T-helper 17 cell (primary cell): ENCODE results near the gene CCNI. TPM values are rescaled to one million over a fixed set of nuclear protein-coding genes. Genes with fewer than 3 reads are reported as not detected.

Source experiments
- ATAC-seq: fragments of 150-1000 bp; cut with Tn5 transposase; 2 replicates; pipeline ENCODE4 v1.10.0; 2021; ENCODE audit warnings: mild to moderate bottlenecking, moderate library complexity
- DNase-seq, 3 donors: peaks; one replicate each; pipeline versions ENCODE4 v3.0.0 to v3.0.0-alpha.2; 2020 to 2021
- H3K9me3 ChIP-seq: one replicate; pipeline ENCODE4 v1.7.0; 2013; ENCODE audit warnings: low read length, mild to moderate bottlenecking; ENCODE audit not compliant: control insufficient read depth, poor library complexity, severe bottlenecking
- H3K27ac Mint-ChIP-seq: one replicate; pipeline ENCODE4 v1.8.0; 2022; ENCODE audit warnings: mild to moderate bottlenecking, moderate library complexity, mixed read lengths
- H3K27me3 Mint-ChIP-seq: one replicate; pipeline ENCODE4 v1.8.0; 2022; ENCODE audit warnings: mixed read lengths
- H3K36me3 Mint-ChIP-seq: one replicate; pipeline ENCODE4 v1.8.0; 2022; ENCODE audit warnings: low read depth, mixed read lengths
- H3K4me1 Mint-ChIP-seq: one replicate; pipeline ENCODE4 v1.8.0; 2022; ENCODE audit warnings: mild to moderate bottlenecking, mixed read lengths
- H3K4me3 Mint-ChIP-seq: one replicate; pipeline ENCODE4 v1.8.0; 2022; ENCODE audit warnings: mild to moderate bottlenecking, moderate library complexity, mixed read lengths
- total RNA-seq, 4 donors: library from RNA in 2 of 4; stranded (reverse) in 2 of 4; gene quantifications; one replicate each; pipeline ENCODE4 v1.2.3 and lab custom pipeline; 2022 to 2026

The CCNI gene, protein sequence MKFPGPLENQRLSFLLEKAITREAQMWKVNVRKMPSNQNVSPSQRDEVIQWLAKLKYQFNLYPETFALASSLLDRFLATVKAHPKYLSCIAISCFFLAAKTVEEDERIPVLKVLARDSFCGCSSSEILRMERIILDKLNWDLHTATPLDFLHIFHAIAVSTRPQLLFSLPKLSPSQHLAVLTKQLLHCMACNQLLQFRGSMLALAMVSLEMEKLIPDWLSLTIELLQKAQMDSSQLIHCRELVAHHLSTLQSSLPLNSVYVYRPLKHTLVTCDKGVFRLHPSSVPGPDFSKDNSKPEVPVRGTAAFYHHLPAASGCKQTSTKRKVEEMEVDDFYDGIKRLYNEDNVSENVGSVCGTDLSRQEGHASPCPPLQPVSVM
- total RNA-seq (100 to 1,000 TPM; 292 to 317 TPM), total RNA-seq (lab: John Stamatoyannopoulos, UW) (178 to 285 reads per million in 2 donors)

DNA sequence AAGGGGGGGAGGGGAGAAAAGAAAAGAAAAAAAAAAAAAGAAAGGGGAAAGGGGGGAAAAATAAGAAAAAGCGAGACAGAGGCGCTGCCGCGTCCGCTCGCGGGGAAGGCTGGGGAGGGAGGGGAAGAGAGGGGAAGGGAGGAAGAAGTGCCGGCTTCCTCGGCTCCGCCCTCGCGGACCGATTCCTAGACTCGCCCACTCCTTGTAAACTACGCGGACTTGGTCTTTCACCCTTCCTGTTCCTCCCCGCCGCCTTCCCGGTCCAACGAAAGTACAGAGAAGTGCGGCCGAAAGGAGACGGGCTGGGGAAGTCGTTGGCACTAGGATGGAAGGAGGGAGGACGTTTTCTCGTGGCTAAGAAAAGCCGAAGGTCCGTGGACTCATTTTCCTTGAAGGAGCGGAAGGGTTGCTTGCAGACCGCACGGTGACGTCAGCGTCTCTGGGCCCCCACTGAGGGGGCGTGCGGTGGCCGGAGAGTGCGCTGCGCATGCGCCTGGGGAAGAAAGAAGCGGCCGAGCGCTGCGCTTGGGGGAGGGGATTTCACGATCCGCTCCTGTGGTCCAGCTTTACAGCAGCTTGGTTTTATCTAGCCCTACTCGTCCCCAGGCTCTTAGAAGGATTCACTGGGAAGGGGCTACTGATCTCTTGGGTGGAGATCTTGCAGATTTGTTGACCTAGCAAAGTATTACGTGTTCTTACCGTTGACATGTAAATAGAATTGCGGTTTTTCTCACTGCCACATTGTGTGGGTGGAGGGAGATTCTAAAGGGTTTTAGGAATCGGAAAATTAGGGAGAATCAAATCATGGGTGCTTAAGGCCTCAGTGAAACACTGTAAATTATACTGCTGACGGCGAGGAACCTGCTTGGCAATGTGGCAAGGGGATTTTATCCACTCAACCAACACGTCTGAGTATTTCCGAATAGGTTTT, at the start of gene CCNI:
Gene CCNI (minus strand): TSS at position 121 of the 931 bp plus-strand sequence. CDS start 9,627 bp downstream, outside the sequence.
- Mint-ChIP-seq H3K27ac (no peak within 1 kb of the TSS), H3K4me1 (peaks cover 37% of the 10 kb centered on the region), H3K4me3 (no peak within 1 kb of the TSS), H3K27me3 (no peaks in the 10 kb centered on the region), H3K36me3 (peaks cover 9% of the 10 kb centered on the region)
- DNase-seq = peak; percentile 84 to 86 (median 84)
- H3K9me3 ChIP-seq = no peaks in the 10 kb centered on the region
- ATAC-seq = peak; percentile 76

DNA sequence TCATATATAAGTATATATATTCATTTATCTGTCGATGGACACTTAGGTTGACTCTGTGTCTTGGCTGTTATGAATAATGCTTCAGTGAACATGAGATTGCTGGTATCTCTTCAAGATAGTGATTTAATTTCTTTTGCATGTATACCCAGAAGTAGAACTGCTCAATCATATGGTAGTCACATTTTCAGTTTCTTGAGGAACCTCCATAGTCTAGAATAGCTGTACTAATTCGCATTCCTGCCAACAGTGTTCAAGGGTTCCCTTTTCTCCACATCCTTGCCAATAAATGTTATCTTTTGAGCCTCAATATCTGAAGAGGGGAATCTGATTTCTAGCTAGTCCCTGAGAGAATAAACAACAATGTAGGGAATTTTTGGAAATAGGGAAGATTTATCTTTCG, 48.8 kb upstream of the CCNI start:
- peaks cover 38% of the 10 kb centered on the region for H3K27me3 Mint-ChIP-seq
- DNase-seq (no peak), ATAC-seq (no peak)
- H3K4me3 Mint-ChIP-seq = no peak overlapping the region
- no peaks in the 10 kb centered on the region for H3K9me3 ChIP-seq
- H3K4me1 Mint-ChIP-seq = peaks cover 5% of the 10 kb centered on the region
- H3K27ac Mint-ChIP-seq = no peak overlapping the region
- peaks cover 3% of the 10 kb centered on the region for H3K36me3 Mint-ChIP-seq

DNA sequence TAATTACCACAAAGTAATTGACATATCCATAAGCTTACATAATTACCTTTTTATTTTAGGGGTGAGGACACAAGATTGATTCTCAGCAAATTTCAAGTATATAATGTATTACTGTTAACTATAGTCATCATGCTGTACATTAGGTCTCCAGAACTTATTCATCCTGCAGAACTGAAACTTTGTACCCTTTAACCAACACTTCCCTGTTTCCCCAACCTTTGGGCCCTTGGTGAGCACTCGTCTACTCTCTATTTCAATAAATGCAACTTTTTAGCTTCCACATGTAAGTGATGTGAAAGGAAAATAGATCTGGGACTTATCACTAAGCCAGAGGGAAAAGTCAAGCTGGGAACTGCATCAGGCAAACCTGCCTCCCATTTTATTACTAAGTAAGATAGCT, 47.6 kb upstream of the CCNI start:
- H3K27ac Mint-ChIP-seq = peak overlapping the region; percentile 19
- H3K27me3 Mint-ChIP-seq = peaks cover 38% of the 10 kb centered on the region
- H3K36me3 Mint-ChIP-seq = peaks cover 3% of the 10 kb centered on the region
- no peak for ATAC-seq
- peaks cover 6% of the 10 kb centered on the region for H3K4me1 Mint-ChIP-seq
- no peaks in the 10 kb centered on the region for H3K9me3 ChIP-seq
- DNase-seq = no peak
- H3K4me3 Mint-ChIP-seq = no peak overlapping the region

DNA sequence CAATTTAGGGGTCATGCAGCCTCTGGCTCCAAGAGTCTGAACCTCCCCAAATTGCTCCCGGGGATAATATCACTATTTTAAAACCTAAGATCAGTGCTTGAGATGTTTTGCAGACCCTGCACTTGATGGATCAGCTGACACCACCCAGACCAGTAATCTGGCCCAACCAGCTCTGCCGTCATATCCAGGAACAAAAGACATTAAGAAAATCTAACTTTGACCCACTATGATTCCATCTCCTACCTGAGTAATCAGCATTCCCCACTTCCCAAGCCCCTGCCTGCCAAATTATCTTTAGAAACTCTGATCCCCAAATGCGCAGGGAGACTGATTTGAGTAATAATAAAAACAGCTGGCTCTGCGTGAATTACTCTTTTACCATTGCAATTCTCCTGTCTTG, 46.9 kb upstream of the CCNI start:
- Mint-ChIP-seq H3K36me3 (peaks cover 3% of the 10 kb centered on the region), H3K4me1 (peaks cover 7% of the 10 kb centered on the region), H3K4me3 (no peak overlapping the region), H3K27ac (no peak overlapping the region), H3K27me3 (peaks cover 38% of the 10 kb centered on the region)
- DNase-seq = no peak
- ATAC-seq = no peak
- no peaks in the 10 kb centered on the region for H3K9me3 ChIP-seq

DNA sequence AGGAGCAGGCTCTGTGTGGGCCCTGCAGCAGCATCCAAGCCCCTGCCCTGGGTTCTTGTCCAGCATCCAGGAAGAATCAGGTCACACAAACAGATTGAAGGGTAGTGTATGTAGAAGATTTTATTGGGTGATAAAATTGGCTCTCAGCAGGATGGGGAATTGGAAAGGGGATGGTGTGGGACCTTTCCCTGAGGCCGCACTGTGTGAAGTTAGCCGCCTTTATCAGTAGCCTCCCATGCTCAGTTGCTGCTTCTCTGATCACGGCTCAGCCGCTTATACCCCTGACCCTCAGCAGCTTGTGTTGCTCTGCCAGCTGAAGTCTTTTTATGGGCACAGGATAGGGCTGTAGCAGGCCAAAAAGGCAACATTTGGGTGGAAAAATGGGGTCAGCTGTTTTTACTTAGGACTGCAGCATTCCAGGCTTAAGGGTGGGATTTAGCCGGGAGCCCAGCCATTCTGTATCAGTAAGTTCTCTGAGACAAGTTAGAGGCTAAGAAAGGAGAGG, 46.0 kb upstream of the CCNI start:
- peaks cover 38% of the 10 kb centered on the region for H3K27me3 Mint-ChIP-seq
- DNase-seq (no peak), ATAC-seq (no peak)
- H3K27ac Mint-ChIP-seq = no peak overlapping the region
- no peaks in the 10 kb centered on the region for H3K9me3 ChIP-seq
- H3K4me1 Mint-ChIP-seq = peaks cover 2% of the 10 kb centered on the region
- no peak overlapping the region for H3K4me3 Mint-ChIP-seq
- H3K36me3 Mint-ChIP-seq = peaks cover 3% of the 10 kb centered on the region

DNA sequence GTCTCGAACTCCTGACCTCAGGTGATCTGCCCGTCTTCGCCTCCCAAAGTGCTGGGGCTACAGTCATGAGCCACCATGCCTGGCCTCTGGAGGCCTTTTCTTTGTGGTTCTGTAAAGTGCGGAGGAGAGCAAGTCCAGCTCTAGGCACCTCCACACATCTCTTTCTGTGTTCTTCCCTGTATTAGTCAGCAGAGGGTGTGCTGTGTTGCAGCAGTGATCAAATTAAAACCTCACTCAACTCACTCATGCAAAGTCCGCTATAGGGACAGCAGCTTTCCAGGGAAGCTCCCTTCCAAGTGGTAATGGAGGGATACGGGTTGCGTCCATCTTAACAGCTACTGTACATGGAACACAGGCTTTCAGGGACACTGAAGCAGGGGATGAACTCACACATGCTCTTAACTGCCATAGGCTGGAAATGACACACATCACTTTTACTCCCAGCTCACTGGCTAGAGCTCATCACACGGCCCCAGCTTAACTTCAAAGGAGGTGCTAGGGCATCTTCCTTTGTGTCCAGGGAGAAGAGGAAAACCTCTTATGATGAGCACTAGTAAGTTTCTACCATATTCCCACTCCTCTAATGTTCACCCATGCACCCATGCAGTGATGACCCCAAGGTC, 45.2 kb upstream of the CCNI start:
- H3K27me3 Mint-ChIP-seq = peaks cover 38% of the 10 kb centered on the region
- H3K4me3 Mint-ChIP-seq = no peak overlapping the region
- H3K9me3 ChIP-seq = no peaks in the 10 kb centered on the region
- peaks cover 3% of the 10 kb centered on the region for H3K36me3 Mint-ChIP-seq
- H3K4me1 Mint-ChIP-seq = peaks cover 2% of the 10 kb centered on the region
- no peak overlapping the region for H3K27ac Mint-ChIP-seq
- DNase-seq (no peak), ATAC-seq (no peak)

DNA sequence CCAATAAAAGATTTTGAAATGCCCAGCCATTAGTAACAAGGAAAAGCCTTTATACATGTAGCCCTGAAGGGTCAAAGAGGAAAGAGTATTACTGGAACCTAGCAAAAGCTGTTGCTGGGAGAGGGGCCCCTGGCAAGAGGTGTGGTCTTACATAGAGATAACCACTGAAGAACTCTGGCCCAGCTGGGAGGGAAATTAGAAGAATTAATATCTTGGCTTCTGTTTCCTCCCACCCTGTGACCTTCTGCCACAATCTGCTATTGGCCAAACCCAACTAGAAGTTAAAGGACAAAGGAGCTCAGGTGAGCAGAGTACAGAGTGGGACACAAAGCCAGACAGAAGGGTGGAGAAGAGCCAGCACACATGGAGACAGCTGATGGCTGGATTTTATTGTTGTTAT, 41.9 kb upstream of the CCNI start:
- Mint-ChIP-seq H3K27ac (no peak overlapping the region), H3K4me3 (no peak overlapping the region), H3K27me3 (peaks cover 19% of the 10 kb centered on the region), H3K36me3 (no peaks in the 10 kb centered on the region), H3K4me1 (peaks cover 2% of the 10 kb centered on the region)
- ATAC-seq (no peak), DNase-seq (no peak)
- H3K9me3 ChIP-seq = no peaks in the 10 kb centered on the region

DNA sequence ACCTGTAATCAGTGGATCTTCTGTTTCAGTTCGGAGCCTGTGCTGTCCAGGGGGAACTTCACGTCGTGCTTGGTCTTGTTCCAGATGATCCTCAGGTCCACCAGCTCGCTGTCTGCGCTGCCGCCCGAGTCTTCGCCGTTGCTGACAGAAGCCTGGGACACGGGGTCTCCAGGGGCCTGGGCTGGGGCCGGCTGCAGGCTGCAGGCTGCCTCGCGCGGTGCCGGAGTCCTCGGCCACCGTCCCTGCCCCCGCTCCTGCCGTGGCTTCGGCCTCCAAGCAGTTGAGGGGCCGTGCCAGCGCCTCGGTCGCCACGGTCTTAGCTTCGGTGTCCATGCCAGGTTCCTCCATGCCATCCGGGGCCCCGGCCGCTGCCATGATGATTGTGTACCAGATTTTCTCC, 37.3 kb upstream of the CCNI start:
- ATAC-seq = no peak
- peaks cover 6% of the 10 kb centered on the region for H3K27me3 Mint-ChIP-seq

DNA sequence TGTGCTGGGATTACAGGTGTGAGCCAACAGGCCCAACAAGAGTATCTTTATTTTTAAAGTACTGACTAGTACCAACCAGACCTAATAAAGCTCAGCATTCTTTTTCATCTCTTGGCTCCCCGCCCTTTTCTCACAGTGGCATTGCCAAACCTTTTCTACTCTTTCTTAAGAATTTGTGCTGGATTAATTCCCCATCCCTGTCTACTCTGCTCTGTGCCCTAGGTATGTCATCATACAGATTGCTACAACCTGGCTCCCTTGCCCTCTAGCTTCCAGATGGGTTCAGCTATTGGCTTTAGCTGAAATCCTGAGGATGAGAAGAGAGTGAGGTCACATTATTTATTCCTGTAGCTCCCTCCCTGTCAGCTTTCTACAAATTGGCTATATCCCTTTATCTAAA, 34.9 kb upstream of the CCNI start:
- Mint-ChIP-seq H3K4me1 (no peaks in the 10 kb centered on the region), H3K27me3 (peaks cover 19% of the 10 kb centered on the region), H3K36me3 (peaks cover 2% of the 10 kb centered on the region), H3K27ac (no peak overlapping the region), H3K4me3 (no peak overlapping the region)
- DNase-seq = no peak
- H3K9me3 ChIP-seq = no peaks in the 10 kb centered on the region
- ATAC-seq = no peak

More for the DNA sequence above, 37.3 kb upstream of the CCNI start:
- no peaks in the 10 kb centered on the region for H3K9me3 ChIP-seq
- H3K36me3 Mint-ChIP-seq = peaks cover 2% of the 10 kb centered on the region
- H3K4me1 Mint-ChIP-seq = no peaks in the 10 kb centered on the region
- no peak overlapping the region for H3K27ac Mint-ChIP-seq
- no peak for DNase-seq
- no peak overlapping the region for H3K4me3 Mint-ChIP-seq

DNA sequence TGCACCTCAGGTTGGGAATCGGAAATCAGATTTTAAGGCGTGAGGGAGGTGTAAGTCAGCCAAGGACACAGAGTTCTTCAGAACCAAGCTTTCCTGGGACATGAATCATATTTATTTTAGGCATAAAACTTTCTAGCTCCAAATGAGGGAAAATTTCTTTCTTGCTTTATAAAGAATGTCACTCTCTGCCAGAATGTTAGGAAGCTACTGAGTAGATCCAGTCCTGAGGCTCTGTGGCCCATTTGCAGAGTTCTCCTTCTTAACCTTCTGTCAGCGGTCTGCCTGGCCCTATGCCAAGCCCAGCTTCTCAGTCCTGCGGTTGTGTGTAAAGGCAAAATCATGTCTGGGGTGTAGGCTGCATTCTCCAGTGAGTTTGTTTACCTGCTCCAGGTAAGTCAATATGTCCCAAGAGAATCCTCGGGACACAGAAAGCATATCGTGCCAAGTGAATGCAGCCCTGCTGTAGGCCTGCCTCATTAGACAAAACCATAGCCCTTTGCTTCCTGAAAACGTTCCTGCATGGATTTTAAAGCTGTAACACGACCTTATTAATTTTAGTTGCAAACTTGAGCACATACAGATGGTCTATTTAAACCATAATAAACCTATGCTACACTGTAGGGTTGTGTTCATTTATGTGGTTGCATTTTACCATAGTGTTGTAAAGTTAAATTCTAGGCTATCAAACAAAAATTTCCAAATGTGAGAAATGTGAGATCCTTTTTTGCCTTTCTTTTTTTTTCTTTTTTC, 29.2 kb upstream of the CCNI start:
- H3K27ac Mint-ChIP-seq = no peak overlapping the region
- H3K4me3 Mint-ChIP-seq = no peak overlapping the region
- no peaks in the 10 kb centered on the region for H3K9me3 ChIP-seq
- ATAC-seq (no peak), DNase-seq (no peak)
- no peaks in the 10 kb centered on the region for H3K36me3 Mint-ChIP-seq
- H3K27me3 Mint-ChIP-seq = peaks cover 14% of the 10 kb centered on the region
- H3K4me1 Mint-ChIP-seq = peaks cover 9% of the 10 kb centered on the region

DNA sequence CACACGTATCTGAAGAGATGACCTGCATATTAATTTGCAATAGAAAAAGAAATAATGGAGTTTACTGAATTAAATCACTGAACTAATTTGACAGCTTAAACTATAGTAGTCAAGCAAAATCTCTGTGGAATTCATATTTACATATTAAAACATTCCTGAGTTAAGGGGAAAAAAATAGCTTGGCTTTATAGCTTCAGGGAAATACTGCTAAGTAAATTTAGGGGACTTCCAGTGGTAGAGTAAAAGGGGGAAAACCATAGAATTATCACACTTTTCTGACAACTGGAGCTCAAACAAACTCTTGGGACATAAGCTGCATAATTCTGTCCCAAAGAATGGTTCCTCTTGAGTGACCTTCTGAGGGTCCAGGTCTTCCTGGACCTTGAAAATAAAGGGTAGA, 28.6 kb upstream of the CCNI start:
- Mint-ChIP-seq H3K4me1 (peaks cover 9% of the 10 kb centered on the region), H3K36me3 (no peaks in the 10 kb centered on the region), H3K27ac (no peak overlapping the region), H3K27me3 (peaks cover 14% of the 10 kb centered on the region), H3K4me3 (no peak overlapping the region)
- ATAC-seq = no peak
- DNase-seq = no peak
- no peaks in the 10 kb centered on the region for H3K9me3 ChIP-seq

DNA sequence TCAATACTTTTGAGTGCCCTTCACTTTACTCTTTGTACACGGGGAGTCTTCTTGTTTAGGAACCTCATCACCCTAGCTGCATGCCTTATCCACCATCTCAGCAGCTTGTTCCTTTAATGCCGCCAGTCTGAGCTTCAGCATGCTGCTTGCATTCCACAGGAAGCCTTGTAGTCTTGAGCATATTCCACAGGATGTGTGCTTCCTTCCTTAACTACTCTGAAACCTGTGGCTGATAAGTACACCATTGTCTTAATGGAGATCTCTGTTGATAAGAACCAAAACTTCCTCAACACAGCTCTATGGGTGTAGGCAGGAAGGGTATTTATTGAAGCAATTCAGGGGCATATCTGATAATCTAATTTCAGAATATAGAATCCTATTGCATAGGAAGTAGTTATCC, 24.4 kb upstream of the CCNI start:
- ATAC-seq = no peak
- H3K4me3 Mint-ChIP-seq = no peak overlapping the region
- DNase-seq = no peak
- H3K4me1 Mint-ChIP-seq = peaks cover 17% of the 10 kb centered on the region
- H3K27me3 Mint-ChIP-seq = no peaks in the 10 kb centered on the region
- H3K36me3 Mint-ChIP-seq = no peaks in the 10 kb centered on the region
- H3K27ac Mint-ChIP-seq = peak overlapping the region; percentile 27
- no peaks in the 10 kb centered on the region for H3K9me3 ChIP-seq
